T-helper 1 cell treated with Interleukin-12 subunit alpha and Interleukin-12 subunit beta and Interleukin-4 antibody, amounts not matched to agents 30 ng/mL and 1 ng/mL, for 36 hours (primary cell): ENCODE data around the gene ANXA10. TPM values are rescaled to one million over a fixed set of nuclear protein-coding genes. Genes with fewer than 3 reads are reported as not detected.
"Not testable (repeated sequence)": the region's sequence is repeated elsewhere in the genome, so short reads cannot be mapped to it uniquely, and the experiment has no call there.

Experiments used
- intact Hi-C: fragments of 100-400 bp; cut with micrococcal nuclease; formaldehyde crosslinking; loops from one replicate; pipeline ENCODE4 v1.15.1; 2024
- total RNA-seq: library from RNA; stranded (reverse); gene quantifications from 2 replicates; pipeline ENCODE4 v1.2.3, GENCODE V29; 2022

Gene ANXA10
- not detected in 2 replicates for total RNA-seq

DNA sequence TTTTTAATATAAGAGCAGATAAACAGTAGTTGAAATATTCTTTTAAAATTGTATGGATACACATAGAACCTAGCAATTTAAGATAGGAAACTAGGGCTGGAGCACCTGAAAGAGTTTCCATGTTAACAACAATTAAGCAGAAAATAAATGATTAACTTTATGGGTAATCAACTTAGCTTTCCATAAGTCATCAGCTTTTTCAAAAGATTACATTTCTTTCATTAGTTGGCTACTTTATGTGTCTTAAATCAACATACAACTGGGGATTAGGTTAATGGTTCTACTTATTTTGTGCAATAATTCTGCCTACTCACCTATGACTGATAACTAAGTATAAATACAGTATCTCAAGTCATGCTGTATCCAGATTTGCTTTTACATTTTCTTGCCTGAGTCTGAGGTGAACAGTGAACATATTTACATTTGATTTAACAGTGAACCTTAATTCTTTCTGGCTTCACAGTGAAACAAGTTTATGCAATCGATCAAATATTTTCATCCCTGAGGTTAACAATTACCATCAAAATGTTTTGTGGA, at the start of gene ANXA10:
Gene ANXA10, plus strand, starts transcription at position 362 of the 537 bp plus-strand sequence. Its CDS starts 164 bp downstream, at position 526.
- intact Hi-C loops, result no loop called here

GRCh38 chr4:168045354-168045753, 47.0 kb upstream of the ANXA10 start:
- intact Hi-C loops, result no loop called here

GRCh38 chr4:168050002-168050401, 42.3 kb upstream of the ANXA10 start:
- intact Hi-C loops, result no loop called here

GRCh38 chr4:168051526-168051925, 40.8 kb upstream of the ANXA10 start:
- intact Hi-C loops, result no loop called here

- intact Hi-C loops, result no loop called here
These were observed 34.9 kb upstream of the ANXA10 start for GRCh38 chr4:168057412-168057811.

GRCh38 chr4:168059251-168059650, 33.1 kb upstream of the ANXA10 start:
- intact Hi-C loops, result no loop called here

- intact Hi-C loops, result no loop called here
These were observed 29.3 kb upstream of the ANXA10 start for GRCh38 chr4:168063031-168063430.

- intact Hi-C loops, result no loop called here
These were observed 21.4 kb upstream of the ANXA10 start for GRCh38 chr4:168070903-168071302.

- intact Hi-C loops, result no loop called here
These were observed 21.0 kb upstream of the ANXA10 start for GRCh38 chr4:168071304-168071703.

DNA sequence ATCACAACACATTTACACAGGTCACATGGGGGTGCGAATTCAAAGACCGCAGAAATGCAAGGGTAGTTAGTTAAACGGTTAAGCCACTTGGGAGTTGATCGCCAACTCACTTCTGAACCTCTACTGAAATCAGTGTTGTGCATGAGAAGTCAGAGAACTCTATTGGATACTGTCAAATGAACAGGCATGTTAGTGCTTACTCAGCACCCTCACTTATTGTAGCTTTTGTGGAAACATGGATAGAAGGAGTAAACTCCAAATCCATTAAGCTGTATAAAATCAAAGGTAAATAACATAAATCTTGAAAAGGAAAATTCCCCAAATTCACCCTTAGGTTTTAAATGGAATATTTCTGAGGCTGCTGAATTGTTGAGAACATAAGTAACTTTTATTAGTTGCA, 17.5 kb upstream of the ANXA10 start:
- intact Hi-C loops, result no loop called here

DNA sequence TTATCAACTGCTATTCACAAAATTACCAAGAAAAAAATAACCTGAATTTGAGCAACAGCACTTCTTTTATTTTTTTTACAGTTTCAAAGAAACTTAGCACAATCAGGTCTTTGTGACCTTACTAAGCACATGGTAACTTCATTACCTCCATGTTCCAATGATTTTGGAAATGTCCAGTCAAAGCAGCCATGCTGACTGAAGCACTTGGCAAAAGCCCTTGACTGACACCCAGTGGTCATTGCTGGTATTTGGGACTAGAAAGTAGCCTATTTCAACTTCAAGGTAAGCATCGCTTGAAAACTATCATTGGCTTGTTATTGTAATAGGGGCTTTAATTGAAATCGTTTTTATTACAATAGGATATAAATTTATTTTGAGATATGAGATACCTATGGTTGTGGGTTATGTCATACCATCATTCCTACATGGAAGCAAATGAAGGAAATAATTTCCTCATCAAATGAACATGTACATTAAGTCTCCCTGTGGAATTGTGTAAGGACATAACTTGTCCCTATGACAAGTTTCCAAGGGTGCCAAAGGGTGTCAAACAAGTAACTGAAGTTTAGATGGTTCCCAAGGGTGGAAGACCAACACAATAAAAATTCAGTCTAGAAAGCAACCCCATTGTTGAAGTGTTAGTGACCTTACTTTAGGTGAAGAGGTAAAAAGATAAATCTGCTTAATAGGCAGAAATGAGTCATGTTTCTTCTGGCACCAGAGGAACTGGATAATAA, 15.2 kb upstream of the ANXA10 start:
- intact Hi-C loops, result loop anchor here (2.0 kb wide), 1 partner anchor 454 kb away; no protein-coding TSS in a partner anchor

- intact Hi-C loops, result loop anchor here (2.0 kb wide), 1 partner anchor 455 kb away; no protein-coding TSS in a partner anchor
These were observed 14.6 kb upstream of the ANXA10 start for GRCh38 chr4:168077726-168078239.

DNA sequence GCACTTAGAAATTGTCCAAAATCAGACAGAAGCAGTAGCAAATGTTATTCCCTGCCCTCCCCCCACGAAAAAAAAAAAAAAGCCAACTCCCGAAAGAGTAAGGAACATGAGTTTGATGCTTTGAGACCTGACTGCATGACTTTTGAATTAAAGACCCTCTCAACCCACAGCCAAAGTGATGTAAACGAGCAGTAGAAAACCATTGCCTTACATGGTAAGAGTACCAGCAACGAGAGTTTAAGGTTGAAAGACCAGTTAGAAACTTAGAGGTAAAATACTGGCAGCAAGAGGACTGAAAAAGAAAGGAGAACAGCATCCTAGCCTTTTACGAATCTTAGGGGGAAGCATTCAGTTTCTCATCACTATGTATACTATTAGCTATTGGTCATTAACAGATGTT, 10.0 kb upstream of the ANXA10 start:
- intact Hi-C loops, result no loop called here

GRCh38 chr4:168095776-168096406, 3.6 kb downstream of the ANXA10 start:
- intact Hi-C loops, result no loop called here

- intact Hi-C loops, result no loop called here
These were observed 4.1 kb downstream of the ANXA10 start for GRCh38 chr4:168096407-168096784.

DNA sequence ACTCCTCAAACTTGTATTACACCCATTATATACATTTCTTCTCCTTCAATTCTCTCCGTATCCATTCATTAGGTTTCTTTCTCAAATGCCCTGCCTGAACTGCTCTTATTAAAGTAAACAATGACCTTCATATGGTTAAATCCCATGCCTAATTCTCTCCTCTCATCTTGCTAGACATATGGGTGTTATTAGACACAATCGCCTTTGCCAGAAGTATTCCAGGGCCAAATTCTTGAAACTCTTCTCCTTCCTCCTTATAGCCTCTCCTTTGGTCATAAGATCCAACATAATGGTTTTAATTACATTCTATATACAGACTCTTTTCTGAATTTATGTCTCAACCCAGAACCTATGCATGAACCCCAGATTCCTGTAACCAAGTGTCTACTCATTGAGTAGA, 4.8 kb downstream of the ANXA10 start:
- intact Hi-C loops, result no loop called here

- intact Hi-C loops, result no loop called here
These were observed 5.9 kb downstream of the ANXA10 start for GRCh38 chr4:168098248-168098717.

DNA sequence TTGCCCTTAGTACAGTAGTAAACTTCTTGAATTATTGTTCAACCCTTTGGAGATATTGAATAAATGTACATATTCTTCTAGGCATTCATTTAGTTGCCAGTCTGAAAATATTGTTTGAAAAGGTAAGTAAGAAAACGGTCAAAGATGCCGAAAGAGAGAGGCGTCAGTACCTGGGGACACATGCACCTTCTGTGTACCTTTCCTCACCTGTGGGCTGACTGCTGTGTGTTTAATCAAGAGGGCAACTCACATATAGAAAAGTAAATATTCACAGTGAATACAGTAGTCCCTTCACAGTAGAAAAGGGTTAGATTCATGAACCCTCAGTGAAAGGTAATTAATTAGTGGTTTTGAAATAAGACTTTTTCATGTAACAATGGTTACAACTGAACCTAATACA, 6.9 kb downstream of the ANXA10 start:
- intact Hi-C loops, result no loop called here

GRCh38 chr4:168101026-168101425, 8.7 kb downstream of the ANXA10 start:
- intact Hi-C loops, result no loop called here

GRCh38 chr4:168102403-168102802, 10.1 kb downstream of the ANXA10 start:
- intact Hi-C loops, result no loop called here

GRCh38 chr4:168109527-168109926, 17.2 kb downstream of the ANXA10 start:
- intact Hi-C loops, result no loop called here

GRCh38 chr4:168113059-168113458, 20.7 kb downstream of the ANXA10 start:
- intact Hi-C loops, result not testable (repeated sequence)
